ENCODE results near the gene POLR2E.

DNA sequence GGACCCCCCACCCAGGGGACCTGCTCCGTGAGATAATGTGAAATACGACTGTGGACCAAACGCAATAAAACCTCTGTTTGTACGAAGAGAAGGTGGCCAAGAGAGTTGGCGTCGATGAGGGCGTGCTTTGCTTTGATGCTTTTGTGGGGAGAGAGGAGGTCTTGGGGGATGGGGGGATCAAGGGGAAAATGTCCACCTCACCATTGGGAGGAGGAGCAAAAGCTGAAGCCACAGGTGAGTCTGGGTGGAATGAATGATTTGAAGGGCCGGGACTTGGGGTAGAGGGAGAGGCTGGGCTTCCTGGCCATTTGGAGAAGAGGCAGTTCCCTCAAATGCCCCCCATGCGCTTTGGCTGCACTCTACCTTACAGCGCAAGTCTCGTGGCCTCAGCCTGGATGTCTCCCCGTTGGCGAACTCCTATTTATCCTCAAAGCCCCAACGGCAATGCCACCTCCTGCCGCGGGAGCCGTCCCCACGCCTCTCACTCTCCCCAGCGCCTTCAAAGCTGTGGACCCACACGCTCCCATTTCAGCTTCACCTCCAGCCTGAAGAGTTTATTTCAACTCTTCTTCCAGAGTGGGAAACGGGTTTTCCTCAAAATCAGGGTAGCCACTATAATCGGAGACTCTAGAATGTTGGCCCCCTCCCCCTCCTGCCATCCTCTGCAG, 56.1 kb downstream of the POLR2E start:
- TF ChIP-seq POLR2A (IDR thresholded peaks at IDR 0.05): no peak
- TF ChIP-seq, protein P1, sequence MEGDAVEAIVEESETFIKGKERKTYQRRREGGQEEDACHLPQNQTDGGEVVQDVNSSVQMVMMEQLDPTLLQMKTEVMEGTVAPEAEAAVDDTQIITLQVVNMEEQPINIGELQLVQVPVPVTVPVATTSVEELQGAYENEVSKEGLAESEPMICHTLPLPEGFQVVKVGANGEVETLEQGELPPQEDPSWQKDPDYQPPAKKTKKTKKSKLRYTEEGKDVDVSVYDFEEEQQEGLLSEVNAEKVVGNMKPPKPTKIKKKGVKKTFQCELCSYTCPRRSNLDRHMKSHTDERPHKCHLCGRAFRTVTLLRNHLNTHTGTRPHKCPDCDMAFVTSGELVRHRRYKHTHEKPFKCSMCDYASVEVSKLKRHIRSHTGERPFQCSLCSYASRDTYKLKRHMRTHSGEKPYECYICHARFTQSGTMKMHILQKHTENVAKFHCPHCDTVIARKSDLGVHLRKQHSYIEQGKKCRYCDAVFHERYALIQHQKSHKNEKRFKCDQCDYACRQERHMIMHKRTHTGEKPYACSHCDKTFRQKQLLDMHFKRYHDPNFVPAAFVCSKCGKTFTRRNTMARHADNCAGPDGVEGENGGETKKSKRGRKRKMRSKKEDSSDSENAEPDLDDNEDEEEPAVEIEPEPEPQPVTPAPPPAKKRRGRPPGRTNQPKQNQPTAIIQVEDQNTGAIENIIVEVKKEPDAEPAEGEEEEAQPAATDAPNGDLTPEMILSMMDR (IDR thresholded peaks at IDR 0.05): no peak

Data from body of pancreas (tissue), 4 donors.